ENCODE results near the gene AP3S1.

AP3S1 gene

GRCh38 chr5:115843444-115844130 is 1.9 kb downstream of the AP3S1 start:
- Histone ChIP-seq H3K4me3 (ENCODE audit: insufficient read depth, low read depth, low read length) (no peak overlapping the region), H3K27ac (ENCODE audit: insufficient read depth, low read depth, low read length, poor library complexity, severe bottlenecking) (no peak overlapping the region), H3K36me3 (ENCODE audit: control insufficient read depth, insufficient read depth, low read length) (no peaks in the 10 kb centered on the region), H3K27me3 (ENCODE audit: control insufficient read depth, insufficient read depth, low read length, poor library complexity, severe bottlenecking) (peaks cover 10% of the 10 kb centered on the region), H3K4me1 (ENCODE audit: control insufficient read depth, insufficient read depth, low read length) (no peaks in the 10 kb centered on the region), H3K9me3 (ENCODE audit: control insufficient read depth, low read length) (no peaks in the 10 kb centered on the region)
- 96% methylated on average over 2 to 5 of the region's 6 CpGs for WGBS, 2 experiments

GRCh38 chr5:115844321-115844817 is 2.6 kb downstream of the AP3S1 start:
- peaks cover 10% of the 10 kb centered on the region for H3K27me3 ChIP-seq (ENCODE audit: control insufficient read depth, insufficient read depth, low read length, poor library complexity, severe bottlenecking)
- H3K4me1 ChIP-seq (ENCODE audit: control insufficient read depth, insufficient read depth, low read length), result no peaks in the 10 kb centered on the region
- H3K9me3 ChIP-seq (ENCODE audit: control insufficient read depth, low read length), result no peaks in the 10 kb centered on the region
- no peak overlapping the region for H3K4me3 ChIP-seq (ENCODE audit: insufficient read depth, low read depth, low read length)
- 82 to 84% methylated on average over 7 of the region's 7 CpGs for WGBS, 2 experiments
- no peak overlapping the region for H3K27ac ChIP-seq (ENCODE audit: insufficient read depth, low read depth, low read length, poor library complexity, severe bottlenecking)
- no peaks in the 10 kb centered on the region for H3K36me3 ChIP-seq (ENCODE audit: control insufficient read depth, insufficient read depth, low read length)

GRCh38 chr5:115847290-115847689 is 5.6 kb downstream of the AP3S1 start:
- 92 to 95% methylated on average over 6 of the region's 7 CpGs for WGBS, 2 experiments
- H3K4me1 ChIP-seq (ENCODE audit: control insufficient read depth, insufficient read depth, low read length), result no peaks in the 10 kb centered on the region
- peaks cover 10% of the 10 kb centered on the region for H3K27me3 ChIP-seq (ENCODE audit: control insufficient read depth, insufficient read depth, low read length, poor library complexity, severe bottlenecking)
- H3K4me3 ChIP-seq (ENCODE audit: insufficient read depth, low read depth, low read length), result no peak overlapping the region
- no peaks in the 10 kb centered on the region for H3K36me3 ChIP-seq (ENCODE audit: control insufficient read depth, insufficient read depth, low read length)
- H3K27ac ChIP-seq (ENCODE audit: insufficient read depth, low read depth, low read length, poor library complexity, severe bottlenecking), result no peak overlapping the region
- no peaks in the 10 kb centered on the region for H3K9me3 ChIP-seq (ENCODE audit: control insufficient read depth, low read length)

GRCh38 chr5:115849258-115849798 is 7.6 kb downstream of the AP3S1 start:
- Histone ChIP-seq H3K27ac (ENCODE audit: insufficient read depth, low read depth, low read length, poor library complexity, severe bottlenecking) (no peak overlapping the region), H3K4me3 (ENCODE audit: insufficient read depth, low read depth, low read length) (no peak overlapping the region), H3K4me1 (ENCODE audit: control insufficient read depth, insufficient read depth, low read length) (no peaks in the 10 kb centered on the region), H3K27me3 (ENCODE audit: control insufficient read depth, insufficient read depth, low read length, poor library complexity, severe bottlenecking) (no peaks in the 10 kb centered on the region), H3K9me3 (ENCODE audit: control insufficient read depth, low read length) (no peaks in the 10 kb centered on the region), H3K36me3 (ENCODE audit: control insufficient read depth, insufficient read depth, low read length) (no peaks in the 10 kb centered on the region)
- WGBS, 2 experiments, result 90 to 94% methylated on average over 3 of the region's 3 CpGs

GRCh38 chr5:115850744-115851416 is 9.1 kb downstream of the AP3S1 start:
- Histone ChIP-seq H3K36me3 (ENCODE audit: control insufficient read depth, insufficient read depth, low read length) (no peaks in the 10 kb centered on the region), H3K27me3 (ENCODE audit: control insufficient read depth, insufficient read depth, low read length, poor library complexity, severe bottlenecking) (no peaks in the 10 kb centered on the region), H3K9me3 (ENCODE audit: control insufficient read depth, low read length) (no peaks in the 10 kb centered on the region), H3K4me3 (ENCODE audit: insufficient read depth, low read depth, low read length) (no peak overlapping the region), H3K27ac (ENCODE audit: insufficient read depth, low read depth, low read length, poor library complexity, severe bottlenecking) (peak overlapping the region; percentile 20), H3K4me1 (ENCODE audit: control insufficient read depth, insufficient read depth, low read length) (no peaks in the 10 kb centered on the region)
- 87 to 96% methylated on average over 3 of the region's 4 CpGs for WGBS, 2 experiments

GRCh38 chr5:115854139-115854538 is 12.4 kb downstream of the AP3S1 start:
- no peaks in the 10 kb centered on the region for H3K9me3 ChIP-seq (ENCODE audit: control insufficient read depth, low read length)
- H3K4me1 ChIP-seq (ENCODE audit: control insufficient read depth, insufficient read depth, low read length), result peaks cover 13% of the 10 kb centered on the region
- no peaks in the 10 kb centered on the region for H3K36me3 ChIP-seq (ENCODE audit: control insufficient read depth, insufficient read depth, low read length)
- no peak overlapping the region for H3K4me3 ChIP-seq (ENCODE audit: insufficient read depth, low read depth, low read length)
- H3K27ac ChIP-seq (ENCODE audit: insufficient read depth, low read depth, low read length, poor library complexity, severe bottlenecking), result no peak overlapping the region
- H3K27me3 ChIP-seq (ENCODE audit: control insufficient read depth, insufficient read depth, low read length, poor library complexity, severe bottlenecking), result no peaks in the 10 kb centered on the region
- 98 to 100% methylated on average over 3 of the region's 3 CpGs for WGBS, 2 experiments

GRCh38 chr5:115855959-115856358 is 14.2 kb downstream of the AP3S1 start:
- Histone ChIP-seq H3K27me3 (ENCODE audit: control insufficient read depth, insufficient read depth, low read length, poor library complexity, severe bottlenecking) (no peaks in the 10 kb centered on the region), H3K4me1 (ENCODE audit: control insufficient read depth, insufficient read depth, low read length) (peaks cover 13% of the 10 kb centered on the region), H3K4me3 (ENCODE audit: insufficient read depth, low read depth, low read length) (no peak overlapping the region), H3K9me3 (ENCODE audit: control insufficient read depth, low read length) (no peaks in the 10 kb centered on the region), H3K36me3 (ENCODE audit: control insufficient read depth, insufficient read depth, low read length) (no peaks in the 10 kb centered on the region), H3K27ac (ENCODE audit: insufficient read depth, low read depth, low read length, poor library complexity, severe bottlenecking) (no peak overlapping the region)
- 91 to 100% methylated on average over 1 of the region's 1 CpG for WGBS, 2 experiments

GRCh38 chr5:115857057-115857479 is 15.3 kb downstream of the AP3S1 start:
- H3K36me3 ChIP-seq (ENCODE audit: control insufficient read depth, insufficient read depth, low read length), result no peaks in the 10 kb centered on the region
- H3K27me3 ChIP-seq (ENCODE audit: control insufficient read depth, insufficient read depth, low read length, poor library complexity, severe bottlenecking), result no peaks in the 10 kb centered on the region
- H3K9me3 ChIP-seq (ENCODE audit: control insufficient read depth, low read length), result no peaks in the 10 kb centered on the region
- no peak overlapping the region for H3K4me3 ChIP-seq (ENCODE audit: insufficient read depth, low read depth, low read length)
- peak overlapping the region; percentile 4 for H3K27ac ChIP-seq (ENCODE audit: insufficient read depth, low read depth, low read length, poor library complexity, severe bottlenecking)
- WGBS, 2 experiments, result 100% methylated on average over 1 of the region's 1 CpG; no CpG with 5 or more reads in 1 of the 2 experiments
- peaks cover 13% of the 10 kb centered on the region for H3K4me1 ChIP-seq (ENCODE audit: control insufficient read depth, insufficient read depth, low read length)

GRCh38 chr5:115857626-115858349 is 16.1 kb downstream of the AP3S1 start:
- H3K36me3 ChIP-seq (ENCODE audit: control insufficient read depth, insufficient read depth, low read length), result no peaks in the 10 kb centered on the region
- H3K27ac ChIP-seq (ENCODE audit: insufficient read depth, low read depth, low read length, poor library complexity, severe bottlenecking), result peak overlapping the region; percentile 4
- H3K4me3 ChIP-seq (ENCODE audit: insufficient read depth, low read depth, low read length), result no peak overlapping the region
- no peaks in the 10 kb centered on the region for H3K27me3 ChIP-seq (ENCODE audit: control insufficient read depth, insufficient read depth, low read length, poor library complexity, severe bottlenecking)
- H3K4me1 ChIP-seq (ENCODE audit: control insufficient read depth, insufficient read depth, low read length), result peaks cover 13% of the 10 kb centered on the region
- H3K9me3 ChIP-seq (ENCODE audit: control insufficient read depth, low read length), result no peaks in the 10 kb centered on the region
- WGBS, 2 experiments, result 90% methylated on average over 2 of the region's 2 CpGs; no CpG with 5 or more reads in 1 of the 2 experiments

- WGBS, 2 experiments, result 84 to 89% methylated on average over 3 of the region's 3 CpGs
- H3K4me1 ChIP-seq (ENCODE audit: control insufficient read depth, insufficient read depth, low read length), result peaks cover 13% of the 10 kb centered on the region
- no peak overlapping the region for H3K27ac ChIP-seq (ENCODE audit: insufficient read depth, low read depth, low read length, poor library complexity, severe bottlenecking)
- H3K36me3 ChIP-seq (ENCODE audit: control insufficient read depth, insufficient read depth, low read length), result no peaks in the 10 kb centered on the region
- H3K9me3 ChIP-seq (ENCODE audit: control insufficient read depth, low read length), result no peaks in the 10 kb centered on the region
- H3K4me3 ChIP-seq (ENCODE audit: insufficient read depth, low read depth, low read length), result no peak overlapping the region
- H3K27me3 ChIP-seq (ENCODE audit: control insufficient read depth, insufficient read depth, low read length, poor library complexity, severe bottlenecking), result no peaks in the 10 kb centered on the region
Observed at GRCh38 chr5:115858396-115858795, 16.7 kb downstream of the AP3S1 start.
